NCI-H1105 treated with DMSO at 0.1 percent for 48 hours (cell line): Measurements from ENCODE around the gene CCL28.
"Not testable (repeated sequence)": the region's sequence is repeated elsewhere in the genome, so short reads cannot be mapped to it uniquely, and the experiment has no call there.

Experiments used
- DNase-seq: peaks from one replicate; lab custom pipeline; 2025; lab: John Stamatoyannopoulos, UW

The CCL28 gene

DNA sequence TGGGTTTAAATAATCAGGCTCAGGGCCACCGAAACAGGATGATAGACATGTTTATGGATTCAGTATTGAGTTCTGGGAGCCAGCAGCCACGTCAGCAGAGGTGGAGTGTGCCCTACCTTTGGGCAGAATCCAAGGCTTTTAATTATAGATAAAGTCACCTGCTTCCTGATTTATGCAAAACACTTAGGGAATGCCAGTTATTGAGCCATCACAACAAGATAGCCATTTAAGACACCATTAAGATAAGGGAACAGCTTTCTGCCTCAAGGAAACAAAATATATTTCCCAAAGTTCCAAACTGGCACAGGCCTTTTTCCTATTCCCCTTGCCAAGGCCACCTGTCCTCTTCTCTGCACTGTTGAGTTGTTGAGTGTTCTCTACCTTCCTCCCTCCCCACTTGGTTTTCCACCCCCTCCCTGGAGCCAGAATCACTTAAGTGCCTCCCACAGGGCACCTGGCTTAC lies 2.4 kb downstream of the CCL28 start:
- DNase-seq = peak; percentile 96

- DNase-seq = not testable (repeated sequence)
These were observed 9.6 kb downstream of the CCL28 start for GRCh38 chr5:43402524-43403066.

GRCh38 chr5:43401827-43402226 lies 10.4 kb downstream of the CCL28 start:
- no peak for DNase-seq

DNA sequence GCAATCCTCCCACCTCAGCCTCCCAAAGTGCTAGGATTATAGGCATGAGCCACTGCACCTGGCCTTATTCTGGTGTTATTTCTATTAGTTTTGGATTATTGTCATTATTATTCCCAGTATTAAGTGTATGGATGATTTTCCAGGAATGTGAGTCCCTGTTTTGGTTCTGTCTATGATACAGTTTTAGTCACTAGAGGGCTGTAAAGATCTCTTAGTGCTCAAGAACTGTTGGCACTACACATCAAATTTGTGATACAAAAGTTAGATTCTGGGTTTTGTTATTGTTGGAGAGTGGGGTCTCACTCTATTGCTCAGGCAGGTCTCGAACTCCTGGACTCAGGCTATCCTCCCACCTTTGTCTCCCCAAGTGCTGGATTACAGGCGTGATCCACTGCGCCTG lies 12.1 kb downstream of the CCL28 start:
- DNase-seq = no peak

DNA sequence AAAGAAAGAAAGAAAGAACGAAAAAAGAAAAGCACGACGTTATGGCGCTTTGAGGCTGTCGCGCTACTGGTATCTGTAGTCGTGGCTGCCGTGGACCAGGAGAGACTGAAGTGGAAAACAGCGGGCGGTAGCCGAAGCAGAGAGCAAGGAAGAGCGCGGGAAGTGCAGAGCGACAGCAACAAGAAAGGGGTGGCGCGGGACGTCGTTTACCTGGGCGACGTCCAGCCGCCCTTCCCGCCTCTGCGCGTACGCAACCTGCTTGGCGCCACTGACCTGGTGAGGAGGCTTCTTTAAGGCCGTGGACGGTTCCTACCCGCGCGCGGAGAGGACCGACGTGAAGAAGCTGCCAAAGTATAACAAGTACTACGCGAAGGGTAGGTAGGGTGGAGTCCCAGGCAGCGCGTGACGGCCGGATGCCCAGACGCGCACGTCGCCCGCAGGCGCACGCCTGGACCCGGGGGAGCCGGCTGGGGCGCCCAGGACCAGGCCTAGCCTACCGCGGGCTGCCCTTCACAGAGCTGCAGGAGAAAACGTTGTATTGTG lies 15.4 kb downstream of the CCL28 start:
- DNase-seq = no peak

GRCh38 chr5:43390471-43390870 lies 21.7 kb downstream of the CCL28 start:
- no peak for DNase-seq

- DNase-seq = peak; percentile 91
These were observed 22.4 kb downstream of the CCL28 start for GRCh38 chr5:43389679-43390329.

DNA sequence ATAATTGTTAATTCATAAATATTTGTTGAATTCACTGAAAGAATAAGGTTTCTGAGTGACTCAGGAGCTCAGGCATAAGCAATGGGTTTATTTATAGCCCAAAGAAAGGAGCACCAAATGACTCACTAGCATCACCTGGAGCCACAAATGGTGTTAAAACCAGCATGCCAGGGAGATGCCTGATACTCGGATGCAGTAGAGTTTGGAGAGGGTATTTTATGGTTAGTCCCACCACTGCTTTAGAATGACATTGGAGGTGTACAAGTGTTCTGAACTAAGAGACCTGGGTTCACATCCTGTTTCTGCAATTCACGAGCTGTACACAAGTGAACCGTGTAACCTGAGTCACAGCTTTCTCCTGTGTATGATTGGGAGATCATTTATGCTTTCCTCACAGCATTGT lies 25.2 kb downstream of the CCL28 start:
- DNase-seq = no peak

GRCh38 chr5:43376496-43377140 lies 35.6 kb downstream of the CCL28 start:
- DNase-seq = no peak

GRCh38 chr5:43371821-43372220 lies 40.4 kb downstream of the CCL28 start:
- DNase-seq = no peak

DNA sequence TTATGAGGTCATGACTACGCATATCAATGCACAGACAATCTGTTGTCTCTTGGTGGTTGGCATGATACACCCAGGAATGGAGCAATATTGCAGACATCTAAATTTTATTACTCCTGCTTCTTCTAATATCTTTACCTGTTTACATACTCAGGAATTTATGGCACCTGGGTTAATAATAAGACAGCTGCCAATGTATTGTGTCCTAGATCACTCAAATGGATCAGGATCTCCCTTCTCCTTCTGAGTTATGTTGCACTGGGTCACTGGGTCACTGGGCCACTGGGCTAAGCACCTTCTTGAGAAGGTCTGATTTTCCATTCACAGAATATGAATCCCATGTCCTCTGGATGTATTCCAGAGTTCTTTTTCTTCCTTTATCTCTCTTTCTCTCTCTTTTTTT lies 41.8 kb downstream of the CCL28 start:
- no peak for DNase-seq

- no peak for DNase-seq
These were observed 42.5 kb downstream of the CCL28 start for GRCh38 chr5:43369651-43370050.

- DNase-seq = no peak
These were observed 44.1 kb downstream of the CCL28 start for GRCh38 chr5:43367909-43368669.

DNA sequence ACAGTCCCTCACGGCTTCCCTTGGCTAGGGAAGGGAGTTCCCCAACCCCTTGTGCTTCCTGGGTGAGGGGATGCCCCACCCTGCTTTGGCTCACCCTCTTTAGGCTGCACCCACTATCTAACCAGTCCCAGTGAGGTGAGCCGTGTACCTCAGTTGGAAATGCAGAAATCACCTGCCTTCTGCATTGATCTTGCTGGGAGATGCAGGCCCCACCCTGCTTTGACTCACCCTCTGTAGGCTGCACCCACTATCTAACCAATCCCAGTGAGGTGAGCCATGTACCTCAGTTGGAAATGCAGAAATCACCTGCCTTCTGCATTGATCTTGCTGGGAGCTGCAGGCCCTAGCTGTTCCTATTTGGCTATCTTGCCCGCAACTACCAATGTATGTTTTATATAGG lies 44.7 kb downstream of the CCL28 start:
- DNase-seq = no peak

- not testable (repeated sequence) for DNase-seq
These were observed 45.4 kb downstream of the CCL28 start for GRCh38 chr5:43366680-43367246.

GRCh38 chr5:43365155-43365554 lies 47.0 kb downstream of the CCL28 start:
- not testable (repeated sequence) for DNase-seq

DNA sequence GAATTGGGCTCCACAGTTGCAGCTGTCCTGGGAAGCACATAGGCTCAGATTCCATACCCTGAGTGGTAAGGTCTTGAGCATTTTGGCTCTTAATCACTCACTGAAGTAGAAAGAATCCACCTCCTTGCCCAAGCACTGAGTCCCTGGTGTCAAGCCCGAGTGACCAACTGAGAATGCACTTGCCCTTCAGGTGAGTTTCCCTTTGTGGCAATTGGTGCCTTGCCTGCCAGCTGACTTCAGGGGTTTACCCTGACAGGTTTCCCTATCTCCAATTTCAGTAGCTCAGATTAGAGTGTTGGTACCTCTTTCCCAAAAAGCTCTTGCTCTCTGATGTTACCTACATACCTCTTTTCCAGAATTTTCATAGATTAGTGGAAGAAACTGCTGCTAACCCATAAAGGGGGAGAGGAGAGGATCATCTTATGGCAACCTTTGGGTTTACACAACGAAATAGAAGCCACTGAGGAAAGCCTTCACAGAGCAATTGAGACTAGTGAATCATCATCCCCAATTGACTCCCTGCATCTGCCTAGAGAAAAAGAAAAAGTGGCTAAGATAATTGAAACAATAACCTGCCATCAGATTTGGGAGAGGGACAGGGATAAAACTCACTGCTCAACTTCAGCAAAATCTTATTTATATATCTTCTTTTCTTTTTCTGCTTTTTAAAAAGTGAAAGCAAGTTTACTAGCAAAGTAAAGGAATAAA lies 48.6 kb downstream of the CCL28 start:
- DNase-seq = no peak

GRCh38 chr5:43362725-43363435 lies 49.3 kb downstream of the CCL28 start:
- DNase-seq = no peak

- no peak for DNase-seq
These were observed 53.5 kb downstream of the CCL28 start for GRCh38 chr5:43358726-43359125.

DNA sequence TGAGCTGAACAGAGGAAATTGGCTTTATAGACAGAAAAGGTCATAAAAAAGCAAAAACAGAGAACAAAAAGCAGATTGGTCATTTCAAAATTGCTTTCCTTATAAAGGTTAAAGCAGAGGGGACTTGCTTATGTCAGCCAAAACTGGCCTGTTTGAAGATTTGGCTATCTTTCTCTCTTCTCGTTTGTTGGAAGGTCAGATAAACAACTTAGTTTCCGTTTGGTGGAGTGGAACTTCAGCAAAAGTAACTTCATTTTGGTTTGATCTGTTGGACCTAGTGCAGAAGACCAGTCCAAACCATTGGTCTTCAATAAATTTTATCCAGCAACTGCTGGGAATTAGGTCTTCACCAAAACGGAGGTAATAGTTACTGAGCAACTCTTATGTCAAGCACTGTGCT lies 53.9 kb downstream of the CCL28 start:
- DNase-seq = no peak

GRCh38 chr5:43357878-43358281 lies 54.3 kb downstream of the CCL28 start:
- DNase-seq = no peak
